ENCODE data around the gene MPPED1.

The MPPED1 gene

GRCh38 chr22:43412808-43413795, 1.3 kb downstream of the MPPED1 start:
- no peak for DNase-seq

GRCh38 chr22:43413826-43414225, 2.0 kb downstream of the MPPED1 start:
- no peak for DNase-seq

GRCh38 chr22:43415681-43416080, 3.9 kb downstream of the MPPED1 start:
- no peak for DNase-seq

GRCh38 chr22:43417555-43417954, 5.7 kb downstream of the MPPED1 start:
- DNase-seq: no peak

GRCh38 chr22:43418079-43418825, 6.4 kb downstream of the MPPED1 start:
- no peak for DNase-seq

GRCh38 chr22:43419371-43420080, 7.7 kb downstream of the MPPED1 start:
- DNase-seq: no peak

GRCh38 chr22:43421046-43421665, 9.3 kb downstream of the MPPED1 start:
- DNase-seq: no peak

GRCh38 chr22:43421914-43422615, 10.3 kb downstream of the MPPED1 start:
- DNase-seq: no peak

- DNase-seq: no peak
These were observed 11.2 kb downstream of the MPPED1 start for GRCh38 chr22:43423046-43423445.

GRCh38 chr22:43424201-43424600, 12.4 kb downstream of the MPPED1 start:
- DNase-seq: no peak

GRCh38 chr22:43424666-43425630, 13.1 kb downstream of the MPPED1 start:
- no peak for DNase-seq

GRCh38 chr22:43425976-43426785, 14.4 kb downstream of the MPPED1 start:
- no peak for DNase-seq

- no peak for DNase-seq
These were observed 15.0 kb downstream of the MPPED1 start for GRCh38 chr22:43426816-43427215.

GRCh38 chr22:43427296-43428004, 15.6 kb downstream of the MPPED1 start:
- DNase-seq: no peak

- DNase-seq: no peak
These were observed 16.2 kb downstream of the MPPED1 start for GRCh38 chr22:43428005-43428485.

- DNase-seq: no peak
These were observed 16.7 kb downstream of the MPPED1 start for GRCh38 chr22:43428521-43428920.

- DNase-seq: no peak
These were observed 17.6 kb downstream of the MPPED1 start for GRCh38 chr22:43429426-43429825.

GRCh38 chr22:43431808-43432554, 20.2 kb downstream of the MPPED1 start:
- no peak for DNase-seq

Measured in CD4-positive, alpha-beta T cell treated with Interleukin-17A for 1 hour (primary cell).